Esophagus squamous epithelium (tissue), 5 donors: Measurements from ENCODE around the gene DDI2. TPM values are rescaled to one million over a fixed set of nuclear protein-coding genes. Genes with fewer than 3 reads are reported as not detected.

Source experiments
- DNase-seq: peaks from one replicate; lab custom pipeline; 2025; lab: John Stamatoyannopoulos, UW
- H3K27ac ChIP-seq, 4 donors: fragments of 200-600 bp; sonication (generic); one replicate each; pipeline ENCODE4 v1.5.1; 2016 to 2019; ENCODE audit warnings: mild to moderate bottlenecking in 1 of 4
- H3K27me3 ChIP-seq, 4 donors: fragments of 200-600 bp; sonication (generic); 1 replicate in 3 of 4; 2 replicates in 1 of 4; pipeline versions ENCODE4 v1.5.1 to v1.6.0; 2017 to 2021; ENCODE audit warnings: antibody characterized with exemption in 1 of 4
- H3K36me3 ChIP-seq, 3 donors: fragments of 200-600 bp; sonication (generic); one replicate each; pipeline ENCODE4 v1.5.1; 2016 to 2019
- H3K4me1 ChIP-seq, 3 donors: fragments of 200-600 bp; sonication (generic); one replicate each; pipeline ENCODE4 v1.5.1; 2017 to 2019
- H3K4me3 ChIP-seq, 4 donors: fragments of 200-600 bp; sonication (generic); 1 replicate in 3 of 4; 2 replicates in 1 of 4; pipeline ENCODE4 v1.5.1; 2016 to 2019; ENCODE audit warnings: mild to moderate bottlenecking in 2 of 4, moderate library complexity in 1 of 4
- H3K9me3 ChIP-seq, 3 donors: fragments of 200-600 bp; sonication (generic); one replicate each; pipeline ENCODE4 v1.5.1; 2016 to 2019
- POLR2A ChIP-seq, 4 donors: fragments of 450-650 bp; IDR thresholded peaks; one replicate each; pipeline ENCODE4 v1.6.1; 2017; ENCODE audit warnings: antibody characterized with exemption in 4 of 4, mild to moderate bottlenecking in 4 of 4, moderate library complexity in 3 of 4
- WGBS, 2 donors: methylation state at CpG; one replicate each; pipeline ENCODE4 v1.1.5; 2018; 5-methylcytosine and 5-hydroxymethylcytosine counted together
- intact Hi-C: fragments of 100-400 bp; cut with DNase I; formaldehyde crosslinking; loops from one replicate; pipeline ENCODE4 v1.15.0; 2022
- total RNA-seq, 4 donors: library from RNA; depleted of rRNA; stranded (reverse); fragments of >200 nt; gene quantifications; one replicate each; pipeline ENCODE4 v1.1.0, GENCODE V29; 2016
- TF ChIP-seq, protein P1 (sequence below), 6 experiments: fragments of 450-650 bp in 4 of 6; fragments of 200-600 bp in 2 of 6; sonication (generic) in 2 of 6; IDR thresholded peaks; one replicate each; pipeline ENCODE4 v1.5.1; 2016 to 2019; ENCODE audit warnings: antibody characterized with exemption in 6 of 6, mild to moderate bottlenecking in 4 of 6, moderate library complexity in 4 of 6
- donor health status: DM: yes; HTN: yes; CAD: no.

The DDI2 gene
- total RNA-seq, 4 donors from 2014 or later: 20.6 to 62.9 (median 48.3) TPM

- 66 to 80% methylated on average over 4 of the region's 4 CpGs for WGBS, 2 donors
- H3K9me3 ChIP-seq: no peaks in the 10 kb centered on the region
- H3K36me3 ChIP-seq: peaks cover 18 to 100% (median 42%) of the 10 kb centered on the region in 3 donors
- H3K27me3 ChIP-seq: no peaks in the 10 kb centered on the region
- no peak for TF ChIP-seq POLR2A (IDR thresholded peaks at IDR 0.05)
- TF ChIP-seq, protein P1, sequence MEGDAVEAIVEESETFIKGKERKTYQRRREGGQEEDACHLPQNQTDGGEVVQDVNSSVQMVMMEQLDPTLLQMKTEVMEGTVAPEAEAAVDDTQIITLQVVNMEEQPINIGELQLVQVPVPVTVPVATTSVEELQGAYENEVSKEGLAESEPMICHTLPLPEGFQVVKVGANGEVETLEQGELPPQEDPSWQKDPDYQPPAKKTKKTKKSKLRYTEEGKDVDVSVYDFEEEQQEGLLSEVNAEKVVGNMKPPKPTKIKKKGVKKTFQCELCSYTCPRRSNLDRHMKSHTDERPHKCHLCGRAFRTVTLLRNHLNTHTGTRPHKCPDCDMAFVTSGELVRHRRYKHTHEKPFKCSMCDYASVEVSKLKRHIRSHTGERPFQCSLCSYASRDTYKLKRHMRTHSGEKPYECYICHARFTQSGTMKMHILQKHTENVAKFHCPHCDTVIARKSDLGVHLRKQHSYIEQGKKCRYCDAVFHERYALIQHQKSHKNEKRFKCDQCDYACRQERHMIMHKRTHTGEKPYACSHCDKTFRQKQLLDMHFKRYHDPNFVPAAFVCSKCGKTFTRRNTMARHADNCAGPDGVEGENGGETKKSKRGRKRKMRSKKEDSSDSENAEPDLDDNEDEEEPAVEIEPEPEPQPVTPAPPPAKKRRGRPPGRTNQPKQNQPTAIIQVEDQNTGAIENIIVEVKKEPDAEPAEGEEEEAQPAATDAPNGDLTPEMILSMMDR (IDR thresholded peaks at IDR 0.05): no peak
- intact Hi-C loops: no loop called here
- H3K4me3 ChIP-seq: no peak overlapping the region
- H3K27ac ChIP-seq: no peak overlapping the region
- no peak for DNase-seq
- no peaks in the 10 kb centered on the region for H3K4me1 ChIP-seq
Measured at GRCh38 chr1:15637826-15638225, 20.6 kb downstream of the DDI2 start.

- Histone ChIP-seq H3K4me1 (no peaks in the 10 kb centered on the region), H3K27me3 (no peaks in the 10 kb centered on the region), H3K36me3 (peaks cover 18 to 100% (median 39%) of the 10 kb centered on the region in 3 donors), H3K9me3 (no peaks in the 10 kb centered on the region), H3K4me3 (no peak overlapping the region), H3K27ac (no peak overlapping the region)
- no peak for TF ChIP-seq POLR2A (IDR thresholded peaks at IDR 0.05)
- TF ChIP-seq, protein P1 (IDR thresholded peaks at IDR 0.05): no peak
- intact Hi-C loops: no loop called here
- no peak for DNase-seq
Measured at GRCh38 chr1:15639262-15639661, 22.0 kb downstream of the DDI2 start.

DNA sequence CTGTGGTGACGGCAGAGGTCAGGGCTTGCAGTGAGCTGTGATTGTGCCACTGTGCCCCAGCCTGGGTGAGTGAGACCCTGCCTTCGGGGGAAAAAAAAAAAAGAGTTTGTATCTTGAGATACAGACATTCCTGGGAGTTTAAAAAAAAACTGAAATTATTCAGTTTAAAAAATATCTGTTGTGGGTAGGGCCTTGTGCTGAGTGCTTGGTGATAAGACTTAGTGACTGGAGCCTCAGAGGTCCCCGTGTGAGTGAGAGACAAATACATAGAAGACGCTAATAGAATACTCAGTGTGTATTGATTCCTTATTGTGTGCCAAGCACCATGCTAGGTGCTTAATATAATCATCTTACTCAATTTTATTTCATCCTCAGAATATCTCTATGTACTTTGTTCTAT is 22.7 kb downstream of the DDI2 start:
- intact Hi-C loops: no loop called here
- Histone ChIP-seq H3K36me3 (peaks cover 12 to 100% (median 37%) of the 10 kb centered on the region in 3 donors), H3K27ac (no peak overlapping the region), H3K27me3 (no peaks in the 10 kb centered on the region), H3K9me3 (no peaks in the 10 kb centered on the region), H3K4me1 (no peaks in the 10 kb centered on the region), H3K4me3 (no peak overlapping the region)
- no peak for DNase-seq
- no peak for TF ChIP-seq POLR2A (IDR thresholded peaks at IDR 0.05)
- TF ChIP-seq, protein P1 (IDR thresholded peaks at IDR 0.05): no peak
- 98 to 100% methylated on average over 4 of the region's 4 CpGs for WGBS, 2 donors

DNA sequence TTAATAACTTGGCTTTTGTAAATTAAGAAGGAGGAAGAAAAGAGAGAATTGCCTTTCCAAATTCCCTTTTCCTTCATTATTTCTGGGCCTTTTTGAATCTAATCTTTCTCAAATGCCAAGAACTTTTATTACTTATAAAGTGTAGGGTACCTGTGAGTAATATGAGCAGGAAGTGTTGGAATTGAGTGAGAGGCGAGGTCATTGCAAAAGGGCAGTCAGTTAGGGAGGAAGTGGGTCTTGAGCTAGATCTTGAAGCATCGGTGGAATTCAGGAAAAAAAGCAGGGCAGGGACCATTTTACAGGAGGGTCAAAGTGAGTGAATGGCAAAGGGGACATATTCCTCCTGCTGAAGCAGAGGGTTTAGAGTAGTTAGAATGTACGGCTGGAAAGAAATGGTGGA is 23.4 kb downstream of the DDI2 start:
- Histone ChIP-seq H3K4me3 (no peak overlapping the region), H3K4me1 (no peaks in the 10 kb centered on the region), H3K9me3 (no peaks in the 10 kb centered on the region), H3K27me3 (no peaks in the 10 kb centered on the region), H3K36me3 (peaks cover 5 to 100% (median 36%) of the 10 kb centered on the region in 3 donors), H3K27ac (no peak overlapping the region)
- TF ChIP-seq POLR2A (IDR thresholded peaks at IDR 0.05): no peak
- TF ChIP-seq, protein P1 (IDR thresholded peaks at IDR 0.05): no peak
- no peak for DNase-seq
- 86 to 89% methylated on average over 3 of the region's 3 CpGs for WGBS, 2 donors
- intact Hi-C loops: no loop called here

GRCh38 chr1:15649937-15650336 is 32.7 kb downstream of the DDI2 start:
- no peaks in the 10 kb centered on the region for H3K27me3 ChIP-seq
- DNase-seq: no peak
- H3K4me1 ChIP-seq: no peaks in the 10 kb centered on the region
- TF ChIP-seq, protein P1 (IDR thresholded peaks at IDR 0.05): no peak
- TF ChIP-seq POLR2A (IDR thresholded peaks at IDR 0.05): no peak
- WGBS, 2 donors: 86 to 100% methylated on average over 1 of the region's 1 CpG
- H3K9me3 ChIP-seq: no peaks in the 10 kb centered on the region
- intact Hi-C loops: no loop called here
- no peak overlapping the region for H3K27ac ChIP-seq
- peaks cover 4 to 100% (median 45%) of the 10 kb centered on the region in 3 donors for H3K36me3 ChIP-seq
- no peak overlapping the region for H3K4me3 ChIP-seq
